CMK (cell line): ENCODE data around the gene PLPPR4.
"Not testable (repeated sequence)": the region's sequence is repeated elsewhere in the genome, so short reads cannot be mapped to it uniquely, and the experiment has no call there.

Experiments
- DNase-seq: peaks from one replicate; pipeline ENCODE4 v3.0.0-alpha.2; 2010; ENCODE audit warnings: low read depth

Gene PLPPR4

GRCh38 chr1:99268021-99268420 lies 3.7 kb downstream of the PLPPR4 start:
- DNase-seq: no peak

GRCh38 chr1:99269321-99269720 lies 5.0 kb downstream of the PLPPR4 start:
- DNase-seq: no peak

- DNase-seq: no peak
Measured at GRCh38 chr1:99270646-99271045, 6.4 kb downstream of the PLPPR4 start.

GRCh38 chr1:99271249-99271648 lies 7.0 kb downstream of the PLPPR4 start:
- no peak for DNase-seq

GRCh38 chr1:99277066-99277465 lies 12.8 kb downstream of the PLPPR4 start:
- no peak for DNase-seq

- DNase-seq: no peak
Measured at GRCh38 chr1:99279525-99279924, 15.2 kb downstream of the PLPPR4 start.

- DNase-seq: no peak
Measured at GRCh38 chr1:99281105-99281504, 16.8 kb downstream of the PLPPR4 start.

- DNase-seq: no peak
Measured at GRCh38 chr1:99282536-99282935, 18.2 kb downstream of the PLPPR4 start.

- DNase-seq: not testable (repeated sequence)
Measured at GRCh38 chr1:99283521-99283920, 19.2 kb downstream of the PLPPR4 start.

GRCh38 chr1:99292886-99293285 lies 28.6 kb downstream of the PLPPR4 start:
- DNase-seq: no peak

- no peak for DNase-seq
Measured at GRCh38 chr1:99297923-99298322, 33.6 kb downstream of the PLPPR4 start.

- no peak for DNase-seq
Measured at GRCh38 chr1:99304725-99305282, 40.5 kb downstream of the PLPPR4 start.

- no peak for DNase-seq
Measured at GRCh38 chr1:99305626-99306025, 41.3 kb downstream of the PLPPR4 start.

- no peak for DNase-seq
Measured at GRCh38 chr1:99306056-99306455, 41.8 kb downstream of the PLPPR4 start.

GRCh38 chr1:99306644-99307043 lies 42.4 kb downstream of the PLPPR4 start:
- no peak for DNase-seq

- no peak for DNase-seq
Measured at GRCh38 chr1:99315305-99315704, 51.0 kb downstream of the PLPPR4 start.

- DNase-seq: no peak
Measured at GRCh38 chr1:99326215-99326949, 62.1 kb downstream of the PLPPR4 start.

GRCh38 chr1:99327357-99327756 lies 63.1 kb downstream of the PLPPR4 start:
- DNase-seq: no peak

GRCh38 chr1:99328171-99328570 lies 63.9 kb downstream of the PLPPR4 start:
- no peak for DNase-seq

GRCh38 chr1:99331083-99331482 lies 66.8 kb downstream of the PLPPR4 start:
- DNase-seq: no peak

- DNase-seq: no peak
Measured at GRCh38 chr1:99331636-99332035, 67.3 kb downstream of the PLPPR4 start.

- DNase-seq: no peak
Measured at GRCh38 chr1:99332561-99332960, 68.3 kb downstream of the PLPPR4 start.

- no peak for DNase-seq
Measured at GRCh38 chr1:99334991-99335390, 70.7 kb downstream of the PLPPR4 start.
